Endothelial cell of umbilical vein (primary cell): ENCODE results near the gene TOB2. TPM values are rescaled to one million over a fixed set of nuclear protein-coding genes. Genes with fewer than 3 reads are reported as not detected.

Experiments used
- BruUV-seq: library from RNA; stranded (reverse); fragments of 400-500 nt; replicated peaks from 2 replicates; lab custom pipeline; 2021; lab: Mats Ljungman, UMichigan
- CTCF ChIA-PET: fragments of 300-600, 350-600 bp; sonication (Branson Sonifier 250); formaldehyde crosslinking; loops from one replicate; lab custom pipeline; 2021; ENCODE audit warnings: antibody characterized with exemption, inconsistent platforms; lab: Charles Lee
- POLR2A ChIA-PET: fragments of 300-600, 350-600 bp; sonication (Branson Sonifier 250); formaldehyde crosslinking; loops from one replicate; lab custom pipeline; 2021; ENCODE audit warnings: antibody characterized with exemption, inconsistent platforms; lab: Charles Lee
- DNase-seq: peaks from one replicate; pipeline ENCODE4 v3.0.0-alpha.2; 2011; ENCODE audit warnings: low read depth, low spot score
- FAIRE-seq: peaks from 2 replicates; lab custom pipeline; 2011; peaks lifted over from hg19 to GRCh38; lab: Jason Lieb, UNC
- H2AFZ ChIP-seq: 2 replicates; pipeline ENCODE4 v1.6.0; 2012; ENCODE audit warnings: low read depth, low read length, control low read depth, inconsistent platforms
- H3K27ac ChIP-seq: 2 replicates; pipeline ENCODE4 v1.5.1; 2011; ENCODE audit warnings: low read depth, mild to moderate bottlenecking, control low read depth, low read length, moderate library complexity; ENCODE audit not compliant: insufficient read depth
- H3K27me3 ChIP-seq, 2 experiments: 2 replicates each; pipeline versions ENCODE4 v1.6.0 to v1.6.1; 2011; ENCODE audit warnings: low read length in 2 of 2, mixed read lengths in 1 of 2; ENCODE audit not compliant: control insufficient read depth in 2 of 2, insufficient read depth in 2 of 2
- H3K36me3 ChIP-seq, 2 experiments: 2 replicates in 1 of 2; 3 replicates in 1 of 2; pipeline ENCODE4 v1.5.1; 2011; ENCODE audit warnings: low read length in 2 of 2, mild to moderate bottlenecking in 1 of 2, moderate library complexity in 1 of 2; ENCODE audit not compliant: control insufficient read depth in 2 of 2, insufficient read depth in 2 of 2; ENCODE audit errors: extremely low read depth in 1 of 2
- H3K4me1 ChIP-seq: 3 replicates; pipeline ENCODE4 v1.5.1; 2011; ENCODE audit warnings: mild to moderate bottlenecking, low read length; ENCODE audit not compliant: control insufficient read depth, insufficient read depth; ENCODE audit errors: extremely low read depth
- H3K4me2 ChIP-seq: 2 replicates; pipeline ENCODE4 v1.6.1; 2011; ENCODE audit warnings: low read length, control low read depth, mixed read lengths; ENCODE audit not compliant: insufficient read depth
- H3K4me3 ChIP-seq, 3 experiments: fragments of 200-600 bp in 1 of 3; sonication (generic), shearing (Covaris generic) in 1 of 3; replicated peaks in 1 of 3; 2 replicates each; pipeline ENCODE4 v1.5.1; 2011 to 2016; ENCODE audit warnings: control low read depth in 3 of 3, low read length in 3 of 3, mild to moderate bottlenecking in 2 of 3, inconsistent platforms in 1 of 3, low read depth in 1 of 3, moderate library complexity in 1 of 3; ENCODE audit not compliant: insufficient read depth in 1 of 3
- H3K79me2 ChIP-seq: 2 replicates; pipeline ENCODE4 v1.6.0; 2012; ENCODE audit warnings: low read length, inconsistent platforms; ENCODE audit not compliant: control insufficient read depth, insufficient read depth
- H3K9ac ChIP-seq: replicated peaks from 2 replicates; pipeline ENCODE3; 2011; ENCODE audit warnings: low read length, control low read depth; ENCODE audit not compliant: insufficient read depth; ENCODE audit errors: extremely low read depth
- H3K9me1 ChIP-seq: replicated peaks from 3 replicates; pipeline ENCODE4 v1.6.0; 2011; ENCODE audit warnings: mild to moderate bottlenecking, low read length; ENCODE audit not compliant: control insufficient read depth, insufficient read depth; ENCODE audit errors: extremely low read depth
- H3K9me3 ChIP-seq: replicated peaks from 2 replicates; pipeline ENCODE4 v1.5.1; 2012; ENCODE audit warnings: low read length, inconsistent platforms; ENCODE audit not compliant: control insufficient read depth, insufficient read depth
- H4K20me1 ChIP-seq: replicated peaks from 2 replicates; pipeline ENCODE3; 2011; ENCODE audit warnings: mild to moderate bottlenecking, low read length; ENCODE audit not compliant: control insufficient read depth, insufficient read depth; ENCODE audit errors: extremely low read depth
- CTCF ChIP-seq, 2 donors: IDR thresholded peaks; 1 replicate in 1 of 2; 2 replicates in 1 of 2; pipeline ENCODE4 v1.5.1; 2011; ENCODE audit warnings: low read length in 2 of 2, mild to moderate bottlenecking in 2 of 2, moderate library complexity in 2 of 2, control low read depth in 1 of 2, inconsistent platforms in 1 of 2, low read depth in 1 of 2; ENCODE audit not compliant: insufficient read depth in 1 of 2; ENCODE audit errors: extremely low read depth in 1 of 2
- EZH2 ChIP-seq: IDR thresholded peaks from 2 replicates; pipeline ENCODE4 v1.6.1; 2012; ENCODE audit warnings: borderline replicate concordance, low read depth, mild to moderate bottlenecking, moderate library complexity, low read length, inconsistent platforms; ENCODE audit not compliant: severe bottlenecking
- FOS ChIP-seq: IDR thresholded peaks from 2 replicates; pipeline ENCODE4 v1.6.1; 2011; ENCODE audit warnings: mild to moderate bottlenecking, low read length, moderate library complexity, borderline replicate concordance; ENCODE audit not compliant: insufficient read depth
- GATA2 ChIP-seq: IDR thresholded peaks from 2 replicates; pipeline ENCODE4 v1.7.0; 2011; ENCODE audit warnings: low read depth, mild to moderate bottlenecking, moderate library complexity, mixed read lengths, low read length; ENCODE audit not compliant: insufficient read length, insufficient read depth
- JUN ChIP-seq: IDR thresholded peaks from 2 replicates; pipeline ENCODE4 v1.6.1; 2011; ENCODE audit warnings: borderline replicate concordance, low read depth; ENCODE audit not compliant: insufficient read length, insufficient read depth
- MYC ChIP-seq: IDR thresholded peaks from one replicate; pipeline ENCODE4 v1.6.1; 2011; ENCODE audit warnings: mild to moderate bottlenecking, low read depth, low read length
- POLR2A ChIP-seq: IDR thresholded peaks from 2 replicates; pipeline ENCODE4 v1.6.1; 2012; ENCODE audit warnings: low read depth, mild to moderate bottlenecking, control low read depth, low read length
- POLR2AphosphoS5 ChIP-seq: IDR thresholded peaks from 2 replicates; pipeline ENCODE4 v1.6.1; 2012; ENCODE audit warnings: low read depth, mild to moderate bottlenecking, control low read depth, low read length, moderate library complexity; ENCODE audit not compliant: insufficient read depth
- dilution Hi-C: fragments of 300-500 bp; cut with MboI; formaldehyde crosslinking; loops from one replicate; pipeline ENCODE4 v1.15.0; 2019; ENCODE audit warnings: low sequenced_read_pairs; ENCODE audit not compliant: extremely low pct_ligation_motif_present
- intact Hi-C: fragments of 100-400 bp; cut with micrococcal nuclease; formaldehyde crosslinking; loops from one replicate; pipeline ENCODE4 v1.10.0; 2022
- polyA plus RNA-seq, 4 experiments: library from polyadenylated mRNA; depleted of rRNA in 3 of 4; stranded (reverse) in 3 of 4; unstranded in 1 of 4; fragments of >200 nt; gene quantifications; 2 replicates each; pipeline versions ENCODE4 v1.2.1 to v1.2.3, GENCODE V29; 2011 to 2012; ENCODE audit warnings: missing spikeins in 1 of 4
- total RNA-seq: library from RNA; stranded (reverse); gene quantifications from 2 replicates; pipeline ENCODE4 v1.2.3, GENCODE V29; 2021
- TF ChIP-seq, protein P1 (sequence below): IDR thresholded peaks from 2 replicates; pipeline ENCODE4 v1.6.1; 2011; ENCODE audit not compliant: insufficient read depth, insufficient read length

The TOB2 gene
- total and polyA plus RNA-seq, 2 donors (not counting 3 experiments of a cell fraction or from before 2014, with no cell fraction given) = 21.7 to 44.7 TPM

GRCh38 chr22:41481131-41481830 lies 34.7 kb upstream of the TOB2 start:
- DNase-seq (no peak), FAIRE-seq (no peak)
- no peak overlapping the region for H3K4me3 ChIP-seq
- H3K9me1 ChIP-seq = no peaks in the 10 kb centered on the region
- no peaks in the 10 kb centered on the region for H3K9me3 ChIP-seq
- no peaks in the 10 kb centered on the region for H3K4me1 ChIP-seq
- peaks cover 60% of the 10 kb centered on the region for H3K79me2 ChIP-seq
- H3K27ac ChIP-seq = no peak overlapping the region
- no peaks in the 10 kb centered on the region for H3K36me3 ChIP-seq
- H3K4me2 ChIP-seq = no peak overlapping the region
- no peaks in the 10 kb centered on the region for H3K27me3 ChIP-seq
- H2AFZ ChIP-seq = no peak overlapping the region
- TF ChIP-seq, protein P1, sequence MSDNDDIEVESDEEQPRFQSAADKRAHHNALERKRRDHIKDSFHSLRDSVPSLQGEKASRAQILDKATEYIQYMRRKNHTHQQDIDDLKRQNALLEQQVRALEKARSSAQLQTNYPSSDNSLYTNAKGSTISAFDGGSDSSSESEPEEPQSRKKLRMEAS = no peak
- TF ChIP-seq FOS (no peak), POLR2A (no peak), EZH2 (no peak), GATA2 (no peak)
- H3K9ac ChIP-seq = no peak overlapping the region
- ChIA-PET CTCF (interaction anchor here (1.6 kb wide), 2 partner anchors 18 to 36 kb away, joined by 4 to 8 read pairs; no protein-coding TSS in a partner anchor), POLR2A (no interaction called here)
- intact Hi-C loops = no loop called here
- dilution Hi-C loops = no loop called here
- H4K20me1 ChIP-seq = no peaks in the 10 kb centered on the region
- no TSS peak for BruUV-seq

DNA sequence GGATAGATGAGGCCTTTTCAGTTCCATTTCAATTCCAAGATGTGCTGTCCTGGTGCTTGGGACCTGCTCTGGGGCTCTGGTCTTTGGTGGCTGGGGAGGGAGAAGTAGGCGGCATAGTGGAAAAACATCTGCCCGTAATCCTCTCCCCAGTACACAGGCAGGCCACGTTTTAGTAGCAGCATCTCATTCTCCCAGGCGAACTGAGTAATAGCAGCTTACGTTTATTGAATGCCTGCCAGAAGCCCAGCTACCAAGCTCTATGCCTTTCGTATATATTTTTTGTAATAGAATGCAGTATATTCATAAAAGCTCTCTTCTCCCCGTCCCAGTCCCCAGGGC lies 33.8 kb upstream of the TOB2 start:
- Histone ChIP-seq H3K9ac (no peak overlapping the region), H3K4me2 (no peak overlapping the region), H3K9me3 (no peaks in the 10 kb centered on the region), H3K27me3 (no peaks in the 10 kb centered on the region), H4K20me1 (no peaks in the 10 kb centered on the region), H3K4me1 (no peaks in the 10 kb centered on the region), H2AFZ (no peak overlapping the region), H3K9me1 (no peaks in the 10 kb centered on the region), H3K36me3 (no peaks in the 10 kb centered on the region), H3K4me3 (no peak overlapping the region), H3K79me2 (peaks cover 65% of the 10 kb centered on the region), H3K27ac (no peak overlapping the region)
- intact Hi-C loops = no loop called here
- CTCF ChIA-PET = interaction anchor here (1.6 kb wide), 2 partner anchors 19 to 37 kb away, joined by 4 to 8 read pairs; no protein-coding TSS in a partner anchor
- FAIRE-seq (no peak), DNase-seq (no peak)
- dilution Hi-C loops = no loop called here
- TF ChIP-seq FOS (no peak), MYC (no peak), CTCF (IDR thresholded peaks at IDR 0.05; ENCODE audit: extremely low read depth in 1 of 2, insufficient read depth in 1 of 2, low read depth in 1 of 2, low read length in 2 of 2) (no peak), POLR2A (no peak), EZH2 (no peak), JUN (no peak), POLR2AphosphoS5 (no peak), GATA2 (no peak)
- TF ChIP-seq, protein P1 = no peak
- POLR2A ChIA-PET = no interaction called here
- no TSS peak for BruUV-seq
